Adrenal gland (tissue), 12 donors: ENCODE data around the gene PDIA4. TPM values are rescaled to one million over a fixed set of nuclear protein-coding genes. Genes with fewer than 3 reads are reported as not detected.

Source experiments
- DNase-seq, 7 donors: peaks; one replicate each; pipeline ENCODE4 v3.0.0-alpha.2; 2019 to 2020
- H3K27ac ChIP-seq, 5 donors: fragments of 200-600 bp; sonication (generic) in 4 of 5; 1 replicate in 3 of 5; 2 replicates in 2 of 5; pipeline versions ENCODE4 v1.5.1 to v1.8.0; 2016 to 2020; ENCODE audit warnings: mild to moderate bottlenecking in 1 of 5
- H3K27me3 ChIP-seq: fragments of 200-600 bp; 2 replicates; pipeline ENCODE4 v1.8.0; 2021
- H3K36me3 ChIP-seq, 2 donors: fragments of 200-600 bp; replicated peaks in 1 of 2; 1 replicate in 1 of 2; 2 replicates in 1 of 2; pipeline versions ENCODE4 v1.5.1 to v1.8.0; 2018 to 2022
- H3K4me1 ChIP-seq, 2 donors: fragments of 200-600 bp; replicated peaks in 1 of 2; 1 replicate in 1 of 2; 2 replicates in 1 of 2; pipeline versions ENCODE4 v1.5.1 to v1.8.0; 2018 to 2021
- H3K4me3 ChIP-seq, 4 donors: fragments of 200-600 bp; sonication (generic) in 3 of 4; one replicate each; pipeline ENCODE4 v1.5.1; 2016 to 2018
- H3K9me3 ChIP-seq, 3 donors: fragments of 200-600 bp; sonication (generic) in 1 of 3; replicated peaks in 1 of 3; 1 replicate in 2 of 3; 2 replicates in 1 of 3; pipeline versions ENCODE4 v1.5.1 to v1.8.0; 2016 to 2021
- CTCF ChIP-seq, 6 experiments: fragments of 450-650 bp in 4 of 6; fragments of 200-600 bp in 2 of 6; sonication (generic) in 1 of 6; IDR thresholded peaks; 1 replicate in 5 of 6; 2 replicates in 1 of 6; pipeline versions ENCODE4 v1.5.1 to v1.8.0; 2016 to 2021; ENCODE audit warnings: antibody characterized with exemption in 6 of 6, mild to moderate bottlenecking in 2 of 6, moderate library complexity in 1 of 6
- POLR2A ChIP-seq, 2 donors: fragments of 450-650 bp; IDR thresholded peaks; one replicate each; pipeline ENCODE4 v1.6.1; 2017; ENCODE audit warnings: antibody characterized with exemption in 2 of 2, mild to moderate bottlenecking in 2 of 2, moderate library complexity in 1 of 2
- WGBS, 4 donors: extraction: QIAGEN DNeasy Blood & Tissue Kit in 2 of 4; methylation state at CpG; one replicate each; pipeline versions ENCODE4 v1.1.5 to v1.1.7; 2013 to 2017; 5-methylcytosine and 5-hydroxymethylcytosine counted together
- intact Hi-C, 2 donors: fragments of 100-400 bp; cut with DNase I; formaldehyde crosslinking; loops; one replicate each; pipeline versions ENCODE4 v1.14.1 to v1.15.0; 2022 to 2023
- polyA plus RNA-seq, 3 donors: library from polyadenylated mRNA; stranded (reverse); fragments of 200-250 nt in 2 of 3; fragments of 350-450 nt in 1 of 3; fragmentation: Illumina TruSeq in 1 of 3; extraction: RNeasy Lipid Tissue Mini Kit (QIAGEN cat#74804) in 1 of 3; gene quantifications; one replicate each; pipeline ENCODE4 v1.2.3, GENCODE V29; 2013 to 2014
- total RNA-seq, 9 donors: library from RNA; depleted of rRNA in 4 of 9; stranded (reverse); fragments of >200 nt in 4 of 9; fragments of 120-200 nt in 1 of 9; fragmentation: NEBNext Ultra II Directional in 1 of 9; extraction: Animal tissue kit (Norgen Biotek cat#: 25700) in 1 of 9; gene quantifications; one replicate each; pipeline versions ENCODE4 v1.1.0 to v1.2.4, GENCODE V29; 2013 to 2023
- donor health status: healthy with polysubstance abuse.
- donor health status: Bipolar disorder and iron deficiency.
- donor health status: DM: yes; HTN: yes; CAD: no.
- donor health status: DM: no; HTN: no; CAD: no.
- donor health status: DM: no; HTN: no; CAD: no.
- donor health status: DM: yes; HTN: yes; CAD: no.

The PDIA4 gene
- total and polyA plus RNA-seq, 12 donors, result 19.9 to 123 (median 69.7) TPM

GRCh38 chr7:149060156-149060555 is 31.9 kb upstream of the PDIA4 start:
- DNase-seq, result peak in 3 of 7 donors; percentile 7 to 27 (median 25)
- Histone ChIP-seq H3K4me3 (no peak overlapping the region), H3K9me3 (no peaks in the 10 kb centered on the region), H3K27ac (peak overlapping the region in 2 of 5 donors; percentile 47 to 66), H3K27me3 (no peaks in the 10 kb centered on the region), H3K4me1 (peaks cover 0 to 6% of the 10 kb centered on the region in 2 donors), H3K36me3 (no peaks in the 10 kb centered on the region)
- 8 to 35% (median 22%) methylated on average over 1 of the region's 1 CpG for WGBS, 4 donors
- TF ChIP-seq POLR2A (IDR thresholded peaks at IDR 0.05) (no peak), CTCF (IDR thresholded peaks at IDR 0.05) (no peak)
- intact Hi-C loops, result loop anchor here in 1 of 2 donors (10.0 kb wide), 1 partner anchor 55 kb away; no protein-coding TSS in a partner anchor

- H3K4me3 ChIP-seq, result no peak overlapping the region
- TF ChIP-seq CTCF (IDR thresholded peaks at IDR 0.05), result no peak
- TF ChIP-seq POLR2A (IDR thresholded peaks at IDR 0.05), result no peak
- no peaks in the 10 kb centered on the region for H3K27me3 ChIP-seq
- H3K9me3 ChIP-seq, result no peaks in the 10 kb centered on the region
- WGBS, 4 donors, result 86 to 93% (median 89%) methylated on average over 7 to 8 of the region's 8 CpGs
- no peak for DNase-seq
- intact Hi-C loops, result no loop called here
- H3K36me3 ChIP-seq, result no peaks in the 10 kb centered on the region
- H3K27ac ChIP-seq, result no peak overlapping the region
- H3K4me1 ChIP-seq, result no peaks in the 10 kb centered on the region
Measured at GRCh38 chr7:149053885-149054284, 25.6 kb upstream of the PDIA4 start.

- Histone ChIP-seq H3K36me3 (no peaks in the 10 kb centered on the region), H3K9me3 (no peaks in the 10 kb centered on the region), H3K4me3 (no peak overlapping the region), H3K27me3 (no peaks in the 10 kb centered on the region), H3K27ac (no peak overlapping the region), H3K4me1 (no peaks in the 10 kb centered on the region)
- DNase-seq, result no peak
- WGBS, 4 donors, result 90 to 100% (median 98%) methylated on average over 1 of the region's 1 CpG
- TF ChIP-seq POLR2A (IDR thresholded peaks at IDR 0.05) (no peak), CTCF (IDR thresholded peaks at IDR 0.05) (no peak)
- intact Hi-C loops, result no loop called here
Measured at GRCh38 chr7:149053384-149053783, 25.1 kb upstream of the PDIA4 start.

GRCh38 chr7:149050941-149051340 is 22.6 kb upstream of the PDIA4 start:
- H3K36me3 ChIP-seq, result no peaks in the 10 kb centered on the region
- no peak overlapping the region for H3K4me3 ChIP-seq
- 88 to 90% (median 89%) methylated on average over 3 of the region's 3 CpGs for WGBS, 4 donors
- no peaks in the 10 kb centered on the region for H3K27me3 ChIP-seq
- no peaks in the 10 kb centered on the region for H3K9me3 ChIP-seq
- no peaks in the 10 kb centered on the region for H3K4me1 ChIP-seq
- TF ChIP-seq CTCF (IDR thresholded peaks at IDR 0.05) (no peak), POLR2A (IDR thresholded peaks at IDR 0.05) (no peak)
- intact Hi-C loops, result no loop called here
- H3K27ac ChIP-seq, result no peak overlapping the region
- no peak for DNase-seq
